RWPE2 (cell line): ENCODE data around the gene KIF19.

ENCODE experiments used
- ATAC-seq: fragments of 200-7000 bp; cut with Tn5 transposase; 3 replicates; pipeline ENCODE4 v1.9.1; 2021; ENCODE audit warnings: low read depth
- DNase-seq: peaks from one replicate; pipeline ENCODE4 v3.0.0-alpha.2; 2020; ENCODE audit warnings: low spot score
- H3K27ac ChIP-seq: fragments of 450-650 bp; 2 replicates; pipeline ENCODE4 v1.5.1; 2017; ENCODE audit warnings: mild to moderate bottlenecking; ENCODE audit not compliant: poor library complexity, severe bottlenecking
- H3K27me3 ChIP-seq: fragments of 250-450 bp; sonication (Bioruptor Pico); 2 replicates; pipeline ENCODE4 v1.5.1; 2021; ENCODE audit warnings: mild to moderate bottlenecking, moderate library complexity; ENCODE audit not compliant: insufficient read depth, poor library complexity, severe bottlenecking
- H3K36me3 ChIP-seq: fragments of 250-450 bp; sonication (Bioruptor Pico); 2 replicates; pipeline ENCODE4 v1.5.1; 2020; ENCODE audit warnings: low read depth, mild to moderate bottlenecking, moderate library complexity
- H3K4me1 ChIP-seq: fragments of 250-450 bp; sonication (Bioruptor Pico); 2 replicates; pipeline ENCODE4 v1.5.1; 2021; ENCODE audit warnings: mild to moderate bottlenecking, moderate library complexity; ENCODE audit not compliant: insufficient read depth, poor library complexity, severe bottlenecking
- H3K4me3 ChIP-seq: fragments of 250-450 bp; sonication (Bioruptor Pico); 2 replicates; pipeline ENCODE4 v1.5.1; 2021; ENCODE audit warnings: mild to moderate bottlenecking, moderate library complexity; ENCODE audit not compliant: severe bottlenecking
- H3K9me3 ChIP-seq: fragments of 250-450 bp; sonication (Bioruptor Pico); 2 replicates; pipeline ENCODE4 v1.5.1; 2021; ENCODE audit warnings: mild to moderate bottlenecking, moderate library complexity; ENCODE audit not compliant: severe bottlenecking
- CTCF ChIP-seq: fragments of 450-650 bp; IDR thresholded peaks from one replicate; pipeline ENCODE4 v1.5.1; 2017; ENCODE audit warnings: mild to moderate bottlenecking, moderate library complexity; ENCODE audit not compliant: poor library complexity, severe bottlenecking

Gene KIF19

GRCh38 chr17:74330446-74330845 is 4.4 kb downstream of the KIF19 start:
- ATAC-seq (no peak), DNase-seq (no peak)
- no peaks in the 10 kb centered on the region for H3K4me1 ChIP-seq
- H3K9me3 ChIP-seq: no peaks in the 10 kb centered on the region
- no peak overlapping the region for H3K27ac ChIP-seq
- no peak for TF ChIP-seq CTCF
- no peaks in the 10 kb centered on the region for H3K36me3 ChIP-seq
- H3K27me3 ChIP-seq: peaks cover 15% of the 10 kb centered on the region
- H3K4me3 ChIP-seq: no peak overlapping the region

GRCh38 chr17:74332017-74332650 is 6.1 kb downstream of the KIF19 start:
- Histone ChIP-seq H3K27ac (no peak overlapping the region), H3K4me1 (no peaks in the 10 kb centered on the region), H3K4me3 (no peak overlapping the region), H3K9me3 (no peaks in the 10 kb centered on the region), H3K27me3 (no peaks in the 10 kb centered on the region), H3K36me3 (no peaks in the 10 kb centered on the region)
- no peak for TF ChIP-seq CTCF
- ATAC-seq: no peak
- DNase-seq: no peak

DNA sequence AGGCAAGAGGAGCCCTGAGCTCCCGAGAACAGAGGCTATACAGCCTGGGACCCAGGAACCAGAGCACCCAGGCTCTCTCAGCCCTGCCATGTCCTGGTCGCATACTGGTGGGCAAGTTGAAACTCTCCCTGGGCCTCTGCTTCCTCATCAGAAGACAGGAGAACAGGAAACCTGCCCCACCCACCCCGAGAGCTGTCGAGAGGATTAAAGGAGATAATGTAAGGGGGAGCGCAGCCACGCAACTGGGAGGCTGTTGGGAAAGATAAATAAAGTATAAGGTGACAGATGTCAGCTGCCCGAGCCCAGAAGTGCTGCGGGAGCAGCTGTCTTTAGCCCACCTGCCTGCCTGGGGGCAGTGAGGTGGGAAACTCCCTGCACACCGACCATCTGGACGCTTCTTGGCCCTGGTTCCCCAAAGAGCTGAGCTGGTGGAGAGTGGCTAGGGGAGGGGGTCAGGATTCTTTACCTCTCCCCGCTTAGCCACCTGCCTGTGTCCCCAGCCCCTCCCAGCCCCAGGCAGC is 6.8 kb downstream of the KIF19 start:
- no peak for DNase-seq
- H3K4me3 ChIP-seq: no peak overlapping the region
- H3K27ac ChIP-seq: no peak overlapping the region
- H3K4me1 ChIP-seq: no peaks in the 10 kb centered on the region
- H3K9me3 ChIP-seq: no peaks in the 10 kb centered on the region
- peak; percentile 25; the same call in 1 of the 3 replicates for ATAC-seq
- TF ChIP-seq CTCF: no peak
- H3K27me3 ChIP-seq: no peaks in the 10 kb centered on the region
- H3K36me3 ChIP-seq: no peaks in the 10 kb centered on the region

DNA sequence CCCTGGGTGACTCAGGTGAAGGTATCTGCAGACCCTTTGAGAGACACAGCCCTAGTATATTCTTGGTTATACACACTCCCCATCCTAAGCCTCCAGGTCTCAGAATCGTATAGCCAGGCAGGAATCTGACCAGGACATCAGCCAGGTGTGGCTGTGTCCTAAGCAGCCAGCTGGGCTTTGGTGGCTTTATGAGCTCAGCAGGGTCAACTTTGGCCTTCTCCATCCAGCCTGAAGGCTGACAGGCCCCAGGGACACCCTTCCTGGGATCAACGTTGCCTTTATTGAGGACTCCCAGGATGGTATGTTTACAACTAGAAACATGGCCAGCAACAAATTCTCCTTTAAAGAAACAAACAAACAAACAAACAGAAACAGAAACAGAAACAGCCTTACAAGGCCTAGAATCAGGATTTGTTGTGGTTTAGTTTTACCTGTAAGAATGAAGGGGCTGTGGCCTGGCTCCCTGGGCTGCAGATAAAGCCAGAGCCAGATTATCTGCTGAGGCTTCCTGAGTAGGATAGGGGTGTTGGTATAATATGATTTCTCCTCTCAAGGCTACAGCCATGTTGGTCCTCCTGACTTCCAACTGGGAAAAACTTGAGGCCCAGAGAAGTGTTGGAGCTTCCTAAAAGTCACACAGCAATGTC is 8.5 kb downstream of the KIF19 start:
- no peaks in the 10 kb centered on the region for H3K9me3 ChIP-seq
- H3K36me3 ChIP-seq: no peaks in the 10 kb centered on the region
- H3K4me1 ChIP-seq: no peaks in the 10 kb centered on the region
- H3K4me3 ChIP-seq: no peak overlapping the region
- TF ChIP-seq CTCF: no peak
- ATAC-seq: no peak
- H3K27ac ChIP-seq: no peak overlapping the region
- no peaks in the 10 kb centered on the region for H3K27me3 ChIP-seq
- DNase-seq: no peak
